HK-2 (cell line): ENCODE measurements around the gene CBFA2T2.
"Not testable (repeated sequence)": the region's sequence is repeated elsewhere in the genome, so short reads cannot be mapped to it uniquely, and the experiment has no call there.

Source experiments
- DNase-seq: peaks from one replicate; pipeline ENCODE4 v3.0.0-alpha.2; 2018; ENCODE audit not compliant: unreplicated experiment

The CBFA2T2 gene

GRCh38 chr20:33549229-33549999, 59.5 kb downstream of the CBFA2T2 start:
- no peak for DNase-seq

- no peak for DNase-seq
These were observed 61.9 kb downstream of the CBFA2T2 start for GRCh38 chr20:33551778-33552177.

GRCh38 chr20:33552519-33552918, 62.6 kb downstream of the CBFA2T2 start:
- no peak for DNase-seq

- no peak for DNase-seq
These were observed 63.6 kb downstream of the CBFA2T2 start for GRCh38 chr20:33553516-33553915.

GRCh38 chr20:33554914-33555420, 65.1 kb downstream of the CBFA2T2 start:
- DNase-seq: no peak

- no peak for DNase-seq
These were observed 65.9 kb downstream of the CBFA2T2 start for GRCh38 chr20:33555755-33556154.

GRCh38 chr20:33556246-33556645, 66.3 kb downstream of the CBFA2T2 start:
- DNase-seq: no peak

GRCh38 chr20:33558348-33559144, 68.7 kb downstream of the CBFA2T2 start:
- no peak for DNase-seq

- DNase-seq: no peak
These were observed 69.3 kb downstream of the CBFA2T2 start for GRCh38 chr20:33559212-33559611.

GRCh38 chr20:33560026-33560425, 70.1 kb downstream of the CBFA2T2 start:
- no peak for DNase-seq

GRCh38 chr20:33561053-33561452, 71.2 kb downstream of the CBFA2T2 start:
- DNase-seq: not testable (repeated sequence)

GRCh38 chr20:33561692-33562601, 72.1 kb downstream of the CBFA2T2 start:
- DNase-seq: peak; percentile 44

GRCh38 chr20:33563788-33564187, 73.9 kb downstream of the CBFA2T2 start:
- no peak for DNase-seq

GRCh38 chr20:33566781-33567603, 77.1 kb downstream of the CBFA2T2 start:
- no peak for DNase-seq

GRCh38 chr20:33567949-33568348, 78.1 kb downstream of the CBFA2T2 start:
- no peak for DNase-seq

GRCh38 chr20:33568378-33568777, 78.5 kb downstream of the CBFA2T2 start:
- no peak for DNase-seq

- no peak for DNase-seq
These were observed 79.2 kb downstream of the CBFA2T2 start for GRCh38 chr20:33568868-33569801.

- DNase-seq: no peak
These were observed 80.0 kb downstream of the CBFA2T2 start for GRCh38 chr20:33569802-33570391.

GRCh38 chr20:33570743-33571142, 80.8 kb downstream of the CBFA2T2 start:
- DNase-seq: no peak
